GM21825 (cell line): ENCODE measurements around the gene ATOH7.
"Not testable (repeated sequence)": the region's sequence is repeated elsewhere in the genome, so short reads cannot be mapped to it uniquely, and the experiment has no call there.

Experiments
- ATAC-seq: cut with Tn5 transposase; IDR thresholded peaks from one replicate; pipeline ENCODE4 v1.9.1; 2021; ENCODE audit warnings: mild to moderate bottlenecking, moderate library complexity; ENCODE audit not compliant: unreplicated experiment

Gene ATOH7

GRCh38 chr10:68238371-68238770 is 6.5 kb upstream of the ATOH7 start:
- ATAC-seq = no peak

DNA sequence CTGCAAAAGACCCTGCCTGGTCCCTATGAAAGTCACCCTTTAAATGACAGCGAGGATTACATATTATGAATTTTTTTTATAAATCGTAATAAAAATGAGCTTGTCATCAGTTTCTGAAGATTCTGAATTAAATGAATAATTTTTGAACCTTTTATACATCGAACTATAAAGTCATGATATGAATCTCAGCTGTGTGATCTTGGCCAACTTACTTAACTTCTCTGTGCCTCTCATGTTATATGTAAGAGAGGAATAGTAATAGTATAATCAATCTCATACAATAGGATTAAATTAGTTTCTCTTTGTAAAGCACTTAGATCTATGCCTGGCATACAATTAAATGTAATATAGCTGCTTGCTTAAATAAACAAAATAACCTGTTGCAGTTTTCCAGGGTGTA is 5.3 kb upstream of the ATOH7 start:
- no peak for ATAC-seq

DNA sequence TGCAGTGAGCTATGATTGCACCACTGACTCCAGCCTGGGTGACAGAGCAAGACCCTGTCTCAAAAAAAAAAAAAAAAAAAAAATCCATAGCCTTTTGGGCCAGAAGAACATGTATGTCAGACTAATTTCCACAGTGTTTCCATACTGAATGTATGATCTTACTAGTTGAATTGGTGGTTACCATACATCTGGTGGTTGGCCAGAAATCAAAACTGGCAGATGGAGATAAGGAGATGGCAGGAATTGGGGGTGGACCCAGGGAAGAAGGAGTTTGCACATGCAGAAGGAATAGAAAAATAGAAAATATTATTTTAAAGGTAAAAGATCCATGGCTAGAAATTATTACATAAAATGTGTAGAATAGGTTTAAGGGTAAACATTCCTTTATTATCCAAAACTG is 3.7 kb upstream of the ATOH7 start:
- ATAC-seq = no peak

GRCh38 chr10:68235111-68235510 is 3.2 kb upstream of the ATOH7 start:
- ATAC-seq = no peak

DNA sequence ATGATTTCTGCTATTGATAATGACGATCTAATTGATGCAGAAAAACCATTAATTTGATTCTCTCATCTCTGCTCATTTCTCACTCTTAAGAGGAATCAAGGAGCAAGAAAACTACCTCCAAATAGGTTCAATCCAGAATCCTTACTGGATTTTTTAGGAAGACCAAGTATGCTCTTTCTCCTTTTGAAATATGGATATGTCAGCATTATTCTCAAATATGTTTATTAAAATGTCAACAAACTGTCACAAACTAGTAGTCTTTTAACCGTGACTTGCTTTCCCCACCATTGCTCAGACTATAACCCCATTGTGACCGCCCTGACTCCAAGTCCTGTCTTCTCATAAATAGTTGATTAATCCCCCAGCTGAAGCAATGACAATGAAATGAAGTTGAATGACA is 1.1 kb upstream of the ATOH7 start:
- ATAC-seq = no peak

- peak; percentile 90 for ATAC-seq
Observed at GRCh38 chr10:68231106-68231816, 652 bp downstream of the ATOH7 start.

DNA sequence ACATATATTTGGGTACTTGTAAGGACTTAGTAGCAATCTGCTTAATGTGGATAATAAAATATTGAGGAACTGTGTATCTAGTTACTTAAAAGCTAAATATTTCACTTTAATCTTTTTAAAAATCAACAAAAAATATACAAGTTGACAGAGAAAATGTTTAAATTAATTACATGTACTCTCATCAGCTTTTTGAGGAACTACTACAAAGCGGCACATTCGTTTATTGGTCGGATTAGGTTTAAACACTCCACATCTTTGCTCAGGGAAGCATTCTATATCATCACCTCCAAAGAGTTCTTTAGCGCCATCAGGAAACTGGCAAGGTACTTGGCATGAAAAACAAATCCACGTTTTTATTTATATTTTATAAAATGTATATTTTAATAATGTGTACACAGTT is 1.6 kb downstream of the ATOH7 start:
- ATAC-seq = no peak

DNA sequence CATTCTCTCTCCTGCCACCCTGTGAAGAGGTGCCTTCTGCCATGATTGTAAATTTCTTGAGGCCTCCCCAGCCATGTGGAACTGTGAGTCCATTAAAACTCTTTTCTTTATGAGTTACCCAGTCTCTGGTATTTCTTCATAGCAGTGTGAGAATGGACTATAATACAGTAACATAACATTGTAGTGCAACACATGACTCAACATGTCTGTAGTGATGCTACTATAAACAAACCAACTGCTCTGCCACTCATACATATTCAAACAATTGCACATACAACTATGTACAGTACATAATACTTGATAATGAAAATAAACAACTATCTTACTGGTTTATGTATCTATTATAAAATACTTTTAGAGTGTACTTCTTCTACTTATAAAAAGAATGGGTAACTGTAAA is 7.1 kb downstream of the ATOH7 start:
- ATAC-seq = no peak

DNA sequence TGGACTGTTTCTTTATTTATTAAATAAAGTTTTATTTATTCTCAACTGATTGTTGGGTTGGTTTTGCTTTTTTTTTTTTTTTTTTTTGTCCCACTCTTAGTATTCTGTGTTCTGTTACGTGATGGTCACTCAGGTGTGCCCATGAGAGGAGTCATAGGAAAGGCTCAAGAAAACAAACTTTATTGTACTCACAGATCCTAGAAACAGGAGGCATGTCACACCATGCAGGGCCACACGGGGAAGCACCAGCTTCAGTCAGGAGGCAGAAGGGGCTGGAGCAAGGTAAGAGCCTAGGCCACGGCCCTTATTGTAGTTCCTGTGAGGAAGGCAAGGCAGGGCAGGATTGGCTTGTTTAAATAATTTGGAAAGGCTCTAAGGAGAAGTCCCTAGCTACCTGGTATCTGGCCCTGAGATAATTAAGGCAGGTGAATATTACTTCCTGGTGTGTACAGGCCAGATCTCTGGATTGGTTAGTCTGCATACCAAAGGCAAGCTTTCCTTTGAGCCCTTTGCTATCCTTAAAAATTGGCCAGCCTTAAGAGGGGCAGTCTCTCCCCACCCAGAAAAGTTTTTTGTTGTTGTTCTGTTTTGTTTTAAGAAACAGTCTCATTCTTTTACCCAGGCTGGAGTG is 8.3 kb downstream of the ATOH7 start:
- ATAC-seq = no peak

- no peak for ATAC-seq
Observed at GRCh38 chr10:68222391-68222790, 9.5 kb downstream of the ATOH7 start.

GRCh38 chr10:68221196-68221595 is 10.7 kb downstream of the ATOH7 start:
- ATAC-seq = no peak

DNA sequence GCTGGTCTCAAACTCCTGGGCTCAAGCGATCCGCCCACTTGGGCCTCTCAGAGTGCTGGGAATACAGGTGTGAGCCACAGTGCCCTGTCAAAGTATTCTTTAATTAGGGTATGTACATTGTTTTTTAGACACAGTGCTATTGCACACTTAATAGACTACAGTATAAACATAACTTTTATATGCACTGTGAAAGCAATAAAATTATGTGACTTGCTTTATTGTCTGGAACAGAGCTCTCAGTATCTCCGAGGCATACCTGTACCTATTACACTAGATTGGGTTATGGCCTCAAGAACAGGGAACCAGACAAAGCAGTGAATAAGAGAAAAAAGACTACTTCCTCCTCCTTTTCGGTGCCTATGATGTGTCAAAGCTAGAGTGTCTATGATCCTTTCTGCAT is 13.1 kb downstream of the ATOH7 start:
- no peak for ATAC-seq

DNA sequence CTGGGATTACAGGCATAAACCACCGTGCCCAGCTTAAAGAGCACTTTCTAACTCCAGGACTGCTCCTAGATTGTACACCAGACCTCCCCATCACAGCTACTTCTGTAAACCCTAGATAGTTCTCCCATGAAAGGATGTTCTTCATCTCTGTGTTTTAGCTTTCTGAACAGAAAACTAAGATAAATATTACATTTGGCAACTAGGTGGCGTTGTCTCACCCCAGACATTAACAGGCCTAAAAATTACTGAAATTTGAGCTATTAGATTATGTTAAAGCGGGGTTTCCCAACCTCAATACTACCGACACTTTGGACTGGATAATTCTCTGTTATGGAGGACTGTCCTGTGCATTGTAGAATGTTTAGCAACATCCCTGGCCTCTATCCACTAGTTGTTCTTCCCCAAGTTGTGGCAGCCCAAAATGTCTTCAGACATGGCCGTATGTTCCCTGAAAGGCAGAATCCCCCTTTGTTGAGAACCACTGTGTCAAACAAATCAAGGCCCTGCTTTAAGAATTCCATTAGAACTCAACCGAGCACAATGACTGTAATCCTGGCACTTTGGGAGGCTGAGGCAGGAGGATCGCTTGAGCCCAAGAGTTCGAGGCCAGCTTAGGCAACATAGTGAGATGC is 19.1 kb downstream of the ATOH7 start:
- no peak for ATAC-seq

DNA sequence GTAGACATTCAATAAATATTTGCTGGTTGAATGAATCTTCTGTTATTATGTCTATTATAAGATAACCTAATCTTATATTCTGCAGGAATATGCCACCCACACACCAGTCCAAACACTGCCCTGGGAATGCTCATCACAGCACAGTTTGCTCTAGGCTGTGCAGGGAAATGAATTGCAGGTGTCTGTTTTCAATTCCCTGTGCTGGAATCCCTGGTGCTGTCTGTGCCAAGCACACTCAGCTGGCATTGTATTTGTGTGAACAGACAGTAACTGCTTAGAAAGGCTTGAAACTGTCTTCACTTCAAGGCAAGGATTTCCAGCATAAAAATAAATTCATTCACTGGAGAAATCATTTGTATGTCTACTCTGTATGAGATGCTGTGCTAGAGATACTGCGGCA is 20.2 kb downstream of the ATOH7 start:
- ATAC-seq = no peak

DNA sequence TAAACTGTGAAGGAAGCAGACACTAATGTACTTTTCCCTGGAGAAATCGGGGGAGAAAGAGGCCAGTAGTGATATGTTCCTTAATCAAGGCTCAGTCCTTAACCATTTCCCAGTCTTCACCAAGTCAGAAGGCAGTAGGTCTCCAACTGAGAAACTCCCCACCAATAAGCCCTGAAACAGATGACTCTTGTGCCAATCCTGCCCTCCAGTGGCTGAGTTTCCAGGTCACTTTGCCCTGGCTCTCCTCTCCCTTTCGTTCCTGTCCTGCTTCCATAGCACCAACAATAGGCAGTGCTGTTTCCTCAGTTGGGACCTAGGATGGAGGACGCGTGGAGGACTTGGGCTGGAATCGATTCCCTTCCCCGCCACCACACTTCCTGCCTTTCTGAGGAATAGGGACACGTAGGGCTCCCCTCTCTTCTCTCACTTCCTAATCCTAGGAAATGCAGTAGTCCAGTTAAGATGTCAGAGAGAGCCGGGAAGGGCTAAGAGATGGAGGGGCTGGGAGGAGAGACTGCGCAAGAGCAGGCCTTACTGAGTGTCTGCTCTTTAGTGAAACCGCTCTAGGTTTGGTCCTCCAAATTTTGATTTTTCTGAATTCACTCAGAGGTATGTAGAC is 23.4 kb downstream of the ATOH7 start:
- peak; percentile 74 for ATAC-seq

DNA sequence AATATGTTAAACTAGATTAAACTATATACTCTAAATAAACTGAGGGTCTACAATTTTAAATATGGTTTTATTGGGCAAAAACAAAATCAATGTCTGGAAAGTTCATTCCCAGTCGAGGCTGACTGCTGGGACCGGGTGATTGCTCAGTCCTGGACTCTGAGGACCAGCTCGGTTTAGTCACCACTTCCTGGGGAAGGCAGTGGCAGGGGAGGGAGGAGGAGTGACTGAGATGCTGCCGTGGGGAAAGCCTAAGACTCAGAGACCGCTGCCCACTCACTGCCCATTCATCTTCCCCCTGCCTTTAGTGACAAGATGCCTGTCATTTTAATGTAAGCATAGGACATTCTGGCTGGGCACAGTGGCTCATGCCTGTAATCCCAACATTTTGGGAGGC is 29.0 kb downstream of the ATOH7 start:
- ATAC-seq = no peak

GRCh38 chr10:68196701-68197100 is 35.2 kb downstream of the ATOH7 start:
- no peak for ATAC-seq

- not testable (repeated sequence) for ATAC-seq
Observed at GRCh38 chr10:68195776-68196175, 36.1 kb downstream of the ATOH7 start.

- no peak for ATAC-seq
Observed at GRCh38 chr10:68194290-68194689, 37.6 kb downstream of the ATOH7 start.

- no peak for ATAC-seq
Observed at GRCh38 chr10:68192113-68192512, 39.8 kb downstream of the ATOH7 start.

DNA sequence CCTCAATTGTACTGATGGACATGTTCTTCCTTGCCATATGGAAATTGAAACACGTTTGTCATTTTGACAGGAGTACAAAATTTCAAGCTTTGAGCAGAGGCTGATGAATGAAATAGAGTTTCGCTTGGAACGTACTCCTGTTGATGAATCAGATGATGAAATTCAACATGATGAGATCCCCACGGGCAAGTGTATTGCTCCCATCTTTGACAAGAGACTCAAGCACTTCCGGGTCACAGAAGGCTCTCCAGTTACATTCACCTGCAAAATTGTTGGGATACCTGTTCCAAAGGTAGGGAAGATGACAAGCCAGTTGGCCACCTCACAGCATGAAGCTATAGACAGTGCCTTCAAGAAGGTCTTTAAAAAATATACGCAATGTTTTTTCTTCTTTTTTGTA is 43.1 kb downstream of the ATOH7 start:
- no peak for ATAC-seq

DNA sequence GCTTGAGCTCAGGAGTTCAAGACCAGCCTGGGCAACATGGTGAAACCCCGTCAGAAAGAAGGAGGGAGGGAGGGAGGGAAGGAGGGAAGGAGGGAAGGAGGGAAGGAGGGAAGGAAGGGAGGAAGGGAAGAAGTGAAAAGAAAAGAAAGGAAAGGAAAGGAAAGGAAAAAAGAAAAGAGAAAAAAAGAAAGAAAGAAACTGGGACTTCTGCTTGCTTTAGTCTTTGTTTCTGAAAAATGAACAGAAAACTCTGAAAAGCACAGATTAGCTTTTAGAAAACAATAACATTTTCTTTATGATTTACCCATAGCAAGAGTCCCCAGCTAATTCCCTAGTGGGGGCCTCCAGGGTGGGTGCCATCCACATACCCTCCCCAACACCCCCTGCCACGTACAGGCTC is 46.8 kb downstream of the ATOH7 start:
- no peak for ATAC-seq
